Tibial nerve (tissue), 4 donors: ENCODE measurements around the gene TGFBI. TPM values are rescaled to one million over a fixed set of nuclear protein-coding genes. Genes with fewer than 3 reads are reported as not detected.

Experiments
- DNase-seq, 2 donors: peaks; one replicate each; pipeline ENCODE4 v3.0.0-alpha.2; 2019; ENCODE audit warnings: low spot score in 2 of 2
- H3K27ac ChIP-seq, 4 donors: fragments of 200-600 bp; sonication (generic) in 3 of 4; one replicate each; pipeline ENCODE4 v1.5.1; 2017 to 2019; ENCODE audit warnings: mild to moderate bottlenecking in 1 of 4
- H3K27me3 ChIP-seq, 2 donors: fragments of 200-600 bp; sonication (generic) in 1 of 2; one replicate each; pipeline versions ENCODE4 v1.5.1 to v1.6.0; 2017 to 2019
- H3K36me3 ChIP-seq, 3 donors: fragments of 200-600 bp; sonication (generic); one replicate each; pipeline ENCODE4 v1.5.1; 2018 to 2019
- H3K4me1 ChIP-seq, 4 donors: fragments of 200-600 bp; sonication (generic) in 3 of 4; one replicate each; pipeline ENCODE4 v1.5.1; 2017 to 2019
- H3K4me3 ChIP-seq, 4 donors: fragments of 200-600 bp; sonication (generic) in 3 of 4; one replicate each; pipeline ENCODE4 v1.5.1; 2017 to 2019; ENCODE audit warnings: mild to moderate bottlenecking in 1 of 4, moderate library complexity in 1 of 4
- H3K9me3 ChIP-seq, 4 donors: fragments of 200-600 bp; sonication (generic) in 3 of 4; one replicate each; pipeline ENCODE4 v1.5.1; 2017 to 2019
- EP300 ChIP-seq, 2 donors: sonication (generic); formaldehyde crosslinking; IDR thresholded peaks; one replicate each; pipeline ENCODE4 v1.6.1; 2017; ENCODE audit warnings: antibody characterized with exemption in 2 of 2, mild to moderate bottlenecking in 1 of 2
- POLR2A ChIP-seq, 2 donors: fragments of 450-650 bp; IDR thresholded peaks; one replicate each; pipeline ENCODE4 v1.6.1; 2017; ENCODE audit warnings: antibody characterized with exemption in 2 of 2, mild to moderate bottlenecking in 2 of 2, moderate library complexity in 2 of 2
- WGBS, 2 donors: methylation state at CpG; one replicate each; pipeline ENCODE4 v1.1.5; 2018; 5-methylcytosine and 5-hydroxymethylcytosine counted together
- total RNA-seq, 4 donors: library from RNA; depleted of rRNA; stranded (reverse); fragments of >200 nt; gene quantifications; one replicate each; pipeline ENCODE4 v1.1.0, GENCODE V29; 2016
- TF ChIP-seq, protein P1 (sequence below), 5 experiments: fragments of 200-600 bp in 3 of 5; fragments of 450-650 bp in 2 of 5; sonication (generic) in 3 of 5; IDR thresholded peaks; one replicate each; pipeline ENCODE4 v1.5.1; 2016 to 2019; ENCODE audit warnings: antibody characterized with exemption in 5 of 5, mild to moderate bottlenecking in 3 of 5, moderate library complexity in 2 of 5

The TGFBI gene
- total RNA-seq, 4 donors from 2014 or later, result 158 to 291 (median 212) TPM

DNA sequence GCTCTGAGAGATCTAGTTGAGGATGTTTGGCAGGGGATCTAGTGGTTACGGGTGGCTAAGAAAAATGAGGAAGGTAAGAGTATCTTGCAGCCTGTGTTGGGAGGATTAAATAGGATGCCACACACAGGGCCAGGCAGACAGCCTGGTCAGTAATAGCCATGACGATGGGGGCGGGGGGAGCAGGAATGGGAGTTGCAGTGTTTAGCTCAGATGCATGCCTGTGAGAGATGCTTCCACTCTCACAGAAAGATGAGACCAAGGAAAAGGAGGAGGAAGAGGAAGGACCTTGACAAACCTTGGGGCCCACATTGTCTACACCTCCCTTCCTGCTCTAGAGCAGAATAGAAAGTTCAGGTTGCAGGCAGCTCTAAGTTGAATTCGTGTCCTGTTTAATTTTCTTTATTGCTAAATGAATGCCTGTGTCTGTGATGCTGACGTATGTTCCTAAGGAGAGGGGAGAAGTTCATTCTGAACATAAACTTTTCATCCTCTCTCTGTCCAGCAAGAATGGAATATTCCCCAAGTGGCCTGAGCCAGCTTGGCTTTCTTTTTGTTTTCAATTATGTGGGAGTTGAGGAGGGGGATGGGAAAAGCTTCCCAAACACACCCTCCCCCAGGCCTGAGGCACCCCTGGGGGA lies 28.7 kb downstream of the TGFBI start:
- H3K27ac ChIP-seq, result peak overlapping the region; percentile 55 to 62 (median 62)
- TF ChIP-seq, protein P1, sequence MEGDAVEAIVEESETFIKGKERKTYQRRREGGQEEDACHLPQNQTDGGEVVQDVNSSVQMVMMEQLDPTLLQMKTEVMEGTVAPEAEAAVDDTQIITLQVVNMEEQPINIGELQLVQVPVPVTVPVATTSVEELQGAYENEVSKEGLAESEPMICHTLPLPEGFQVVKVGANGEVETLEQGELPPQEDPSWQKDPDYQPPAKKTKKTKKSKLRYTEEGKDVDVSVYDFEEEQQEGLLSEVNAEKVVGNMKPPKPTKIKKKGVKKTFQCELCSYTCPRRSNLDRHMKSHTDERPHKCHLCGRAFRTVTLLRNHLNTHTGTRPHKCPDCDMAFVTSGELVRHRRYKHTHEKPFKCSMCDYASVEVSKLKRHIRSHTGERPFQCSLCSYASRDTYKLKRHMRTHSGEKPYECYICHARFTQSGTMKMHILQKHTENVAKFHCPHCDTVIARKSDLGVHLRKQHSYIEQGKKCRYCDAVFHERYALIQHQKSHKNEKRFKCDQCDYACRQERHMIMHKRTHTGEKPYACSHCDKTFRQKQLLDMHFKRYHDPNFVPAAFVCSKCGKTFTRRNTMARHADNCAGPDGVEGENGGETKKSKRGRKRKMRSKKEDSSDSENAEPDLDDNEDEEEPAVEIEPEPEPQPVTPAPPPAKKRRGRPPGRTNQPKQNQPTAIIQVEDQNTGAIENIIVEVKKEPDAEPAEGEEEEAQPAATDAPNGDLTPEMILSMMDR (IDR thresholded peaks at IDR 0.05), result no peak
- no peak for TF ChIP-seq EP300 (IDR thresholded peaks at IDR 0.05)
- TF ChIP-seq POLR2A (IDR thresholded peaks at IDR 0.05), result no peak
- peaks cover 0 to 57% (median 18%) of the 10 kb centered on the region in 4 donors for H3K4me1 ChIP-seq
- no peaks in the 10 kb centered on the region for H3K27me3 ChIP-seq
- H3K4me3 ChIP-seq, result no peak overlapping the region
- 32 to 38% methylated on average over 5 of the region's 5 CpGs for WGBS, 2 donors
- H3K9me3 ChIP-seq, result no peaks in the 10 kb centered on the region
- H3K36me3 ChIP-seq, result peaks cover 0 to 39% (median 0%) of the 10 kb centered on the region in 3 donors
- no peak for DNase-seq

DNA sequence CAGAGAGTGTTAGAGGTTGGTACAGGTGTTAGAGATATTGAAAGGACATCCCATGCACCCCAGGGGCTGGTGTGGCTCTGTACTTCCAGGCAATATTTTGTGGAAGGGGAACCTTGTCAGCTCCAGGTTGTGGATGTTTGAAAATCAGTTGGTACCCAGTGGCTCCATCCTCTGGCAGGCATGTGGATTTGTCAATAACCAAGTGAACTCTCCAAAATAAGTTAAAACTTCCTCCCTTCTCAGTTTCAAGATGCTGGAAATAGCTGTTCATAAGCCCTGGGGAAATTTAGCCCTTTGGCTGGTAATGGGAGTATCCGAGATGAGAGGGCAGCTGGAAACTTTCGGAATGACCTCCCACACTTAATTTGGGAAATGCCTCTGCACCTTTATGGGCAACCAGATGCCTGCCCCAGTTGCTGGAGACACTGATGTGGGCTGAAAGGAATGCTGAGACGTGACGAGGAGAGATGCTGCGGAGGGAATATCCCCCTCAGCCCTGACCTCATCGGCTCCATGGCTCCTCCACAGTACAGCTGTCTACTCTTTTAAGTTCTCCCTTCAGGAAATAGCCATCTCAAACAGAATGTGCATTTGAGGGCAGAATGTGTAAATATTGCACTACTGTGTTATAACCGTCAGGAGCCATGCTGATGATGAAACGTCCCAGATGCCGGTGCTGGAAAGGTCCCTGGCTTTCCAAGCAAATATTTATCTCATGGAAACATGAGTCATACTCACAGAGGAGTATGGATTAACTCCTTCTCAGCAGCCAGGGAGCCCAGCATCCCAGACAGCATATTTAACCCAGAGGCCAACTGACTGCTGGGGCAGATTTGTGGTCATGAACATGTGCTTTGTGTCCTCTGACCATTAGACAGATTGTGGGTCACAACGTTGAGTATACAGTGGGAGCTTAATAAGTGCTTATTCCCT lies 29.5 kb downstream of the TGFBI start:
- H3K4me1 ChIP-seq, result peaks cover 0 to 49% (median 16%) of the 10 kb centered on the region in 4 donors
- H3K9me3 ChIP-seq, result no peaks in the 10 kb centered on the region
- whole genome bisulfite sequencing, 2 donors, result 18 to 21% methylated on average over 10 of the region's 10 CpGs
- peaks cover 0 to 46% (median 0%) of the 10 kb centered on the region in 3 donors for H3K36me3 ChIP-seq
- TF ChIP-seq, protein P1 (IDR thresholded peaks at IDR 0.05), result peak in 4 of 5 experiments; percentile 24 to 63 (median 38)
- TF ChIP-seq POLR2A (IDR thresholded peaks at IDR 0.05) (no peak), EP300 (IDR thresholded peaks at IDR 0.05) (peak in 1 of 2 donors; percentile 76)
- peak; percentile 28 to 49 for DNase-seq
- H3K4me3 ChIP-seq, result no peak overlapping the region
- no peaks in the 10 kb centered on the region for H3K27me3 ChIP-seq
- H3K27ac ChIP-seq, result peak overlapping the region; percentile 55 to 62 (median 62)

DNA sequence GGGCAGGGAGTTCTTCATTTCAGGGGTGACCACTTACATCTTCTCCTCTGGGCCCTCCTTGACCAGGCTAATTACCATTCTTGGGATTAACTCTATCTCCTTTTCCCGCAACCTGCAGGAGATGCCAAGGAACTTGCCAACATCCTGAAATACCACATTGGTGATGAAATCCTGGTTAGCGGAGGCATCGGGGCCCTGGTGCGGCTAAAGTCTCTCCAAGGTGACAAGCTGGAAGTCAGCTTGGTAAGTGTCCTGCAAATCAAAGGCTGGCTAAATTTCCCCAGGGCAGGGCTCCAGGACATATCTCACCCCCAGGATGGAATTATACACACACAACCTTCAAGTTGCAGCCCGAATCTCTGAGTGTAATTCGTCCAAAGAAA lies 30.2 kb downstream of the TGFBI start:
- TF ChIP-seq EP300 (IDR thresholded peaks at IDR 0.05) (no peak), POLR2A (IDR thresholded peaks at IDR 0.05) (no peak)
- TF ChIP-seq, protein P1 (IDR thresholded peaks at IDR 0.05), result no peak
- whole genome bisulfite sequencing, 2 donors, result 75 to 80% methylated on average over 6 of the region's 6 CpGs
- H3K27me3 ChIP-seq, result no peaks in the 10 kb centered on the region
- no peak for DNase-seq
- no peaks in the 10 kb centered on the region for H3K9me3 ChIP-seq
- peaks cover 0 to 53% (median 0%) of the 10 kb centered on the region in 3 donors for H3K36me3 ChIP-seq
- H3K4me1 ChIP-seq, result peaks cover 0 to 42% (median 12%) of the 10 kb centered on the region in 4 donors
- no peak overlapping the region for H3K4me3 ChIP-seq
- H3K27ac ChIP-seq, result peak overlapping the region in 3 of 4 donors; percentile 48 to 62 (median 61)

DNA sequence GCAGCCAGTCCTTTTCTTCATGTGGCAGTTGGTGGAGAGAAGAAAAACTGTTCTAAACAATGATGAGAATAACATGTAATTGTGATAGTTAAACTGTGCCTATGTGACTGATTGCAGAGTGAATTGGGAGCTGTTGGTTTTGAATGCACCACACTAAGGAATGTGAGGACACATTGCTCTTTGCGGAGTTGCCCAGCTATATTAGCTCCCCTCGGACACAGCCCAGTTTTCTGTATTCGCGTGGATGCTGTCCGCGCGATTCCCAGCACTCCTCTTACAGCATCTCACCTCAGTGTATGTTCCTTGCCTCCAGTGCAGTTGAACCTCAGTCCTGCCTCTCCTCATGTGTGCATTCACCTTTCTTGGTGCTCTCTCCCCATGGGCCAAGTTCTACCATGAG lies 32.2 kb downstream of the TGFBI start:
- WGBS, 2 donors, result 90 to 92% methylated on average over 7 of the region's 7 CpGs
- Histone ChIP-seq H3K4me3 (no peak overlapping the region), H3K4me1 (peaks cover 0 to 47% (median 12%) of the 10 kb centered on the region in 4 donors), H3K27ac (no peak overlapping the region), H3K9me3 (no peaks in the 10 kb centered on the region), H3K27me3 (no peaks in the 10 kb centered on the region), H3K36me3 (peaks cover 0 to 54% (median 0%) of the 10 kb centered on the region in 3 donors)
- TF ChIP-seq EP300 (IDR thresholded peaks at IDR 0.05), result no peak
- TF ChIP-seq, protein P1 (IDR thresholded peaks at IDR 0.05), result no peak
- TF ChIP-seq POLR2A (IDR thresholded peaks at IDR 0.05), result no peak
- no peak for DNase-seq
